ENCODE measurements around the gene WDR81. TPM values are rescaled to one million over a fixed set of nuclear protein-coding genes. Genes with fewer than 3 reads are reported as not detected.

Gene WDR81
- total RNA-seq, 1 experiment from 2014 or later, result 17.3 TPM

DNA sequence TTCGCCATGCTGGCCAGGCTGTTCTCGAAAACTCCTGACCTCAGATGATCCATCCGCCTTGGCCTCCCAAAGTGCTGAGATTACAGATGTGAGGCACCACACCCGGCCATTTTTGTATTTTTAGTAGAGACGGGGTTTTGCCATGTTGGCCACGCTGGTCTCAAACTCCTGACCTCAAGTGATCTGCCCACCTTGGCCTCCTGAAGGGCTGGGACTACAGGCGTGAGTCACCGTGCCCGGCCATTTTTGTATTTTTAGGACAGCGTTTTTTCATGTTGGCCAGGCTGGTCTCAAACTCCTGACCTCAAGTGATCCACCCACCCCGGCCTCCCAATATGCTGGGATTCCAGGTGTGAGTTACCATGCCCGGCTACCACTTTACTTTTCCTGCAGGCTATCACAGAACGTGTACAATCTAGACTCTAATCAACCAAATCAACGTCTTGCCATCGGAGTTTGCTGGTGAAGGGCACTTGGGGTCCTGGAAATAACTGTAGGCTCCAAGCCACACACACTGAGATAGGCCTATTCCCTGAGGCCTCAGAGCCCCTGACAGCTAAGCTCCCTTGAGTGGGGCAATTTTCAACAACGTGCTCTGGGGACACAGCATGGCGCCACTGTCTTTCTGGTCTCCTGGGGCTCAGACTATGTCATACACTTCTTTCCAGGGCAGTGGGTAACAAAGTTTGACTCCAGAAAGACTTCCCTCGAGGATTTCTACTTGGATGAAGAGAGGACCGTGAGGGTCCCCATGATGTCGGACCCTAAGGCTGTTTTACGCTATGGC lies 50.1 kb downstream of the WDR81 start:
- ChIA-PET RAD21 (ENCODE audit: low non-redundant PET in 1 of 2, low total read pairs in 2 of 2, uncharacterized antibody in 2 of 2, unreplicated experiment in 2 of 2) (no interaction called here), CTCF (no interaction called here), POLR2A (interaction anchor here (1.1 to 1.3 kb wide), 2 partner anchors 28 to 58 kb away, joined by 3 to 4 read pairs; no protein-coding TSS in a partner anchor)
- Histone ChIP-seq H2AFZ (ENCODE audit: low read depth, low read length, poor library complexity, severe bottlenecking) (no peak overlapping the region), H3K27me3 (ENCODE audit: insufficient read depth, low read length) (no peaks in the 10 kb centered on the region), H3K9ac (ENCODE audit: low read length) (no peak overlapping the region), H3K27ac (ENCODE audit: low read depth, low read length) (no peak overlapping the region), H3K36me3 (ENCODE audit: control insufficient read depth in 1 of 2, insufficient read depth in 2 of 2, low read length in 2 of 2) (peaks cover 3 to 9% of the 10 kb centered on the region in 2 experiments; a peak in 3 of 4 replicates), H3K4me1 (ENCODE audit: control insufficient read depth in 1 of 2, insufficient read depth in 2 of 2, low read length in 2 of 2) (no peaks in the 10 kb centered on the region), H3K9me2 (ENCODE audit: insufficient read depth) (no peaks in the 10 kb centered on the region), H3K79me2 (ENCODE audit: insufficient read depth, low read length) (no peaks in the 10 kb centered on the region), H3K9me3 (ENCODE audit: control insufficient read depth in 1 of 2, insufficient read depth in 1 of 2, low read depth in 1 of 2, low read length in 2 of 2) (no peaks in the 10 kb centered on the region), H4K20me1 (ENCODE audit: insufficient read depth) (no peaks in the 10 kb centered on the region), H3K4me3 (replicated peaks in 1 of 2; ENCODE audit: low read depth in 1 of 2, low read length in 2 of 2) (no peak overlapping the region), H3K4me2 (ENCODE audit: low read length) (no peak overlapping the region)
- intact Hi-C loops (cut with micrococcal nuclease), result no loop called here
- ATAC-seq, result no peak
- no TSS peak for BruUV-seq (replicated peaks)
- no peak for DNase-seq (ENCODE audit: low read depth, low spot score)
- TF ChIP-seq EZH2phosphoT487 (IDR thresholded peaks at IDR 0.05; ENCODE audit: borderline replicate concordance) (no peak), FOSL1 (IDR thresholded peaks at IDR 0.05; ENCODE audit: low read depth) (no peak), ATF3 (IDR thresholded peaks at IDR 0.05) (no peak), ZNF274 (IDR thresholded peaks at IDR 0.05; ENCODE audit: low read depth, low read length) (no peak), POLR2AphosphoS5 (IDR thresholded peaks at IDR 0.05; ENCODE audit: low read depth, low read length) (no peak), POLR2A (IDR thresholded peaks at IDR 0.05; ENCODE audit: borderline replicate concordance, extremely low read depth, insufficient read depth, insufficient read length) (no peak), ZFX (IDR thresholded peaks at IDR 0.05) (no peak), EZH2 (IDR thresholded peaks at IDR 0.05) (no peak), RAD21 (IDR thresholded peaks at IDR 0.05; ENCODE audit: low read depth) (no peak), CEBPB (IDR thresholded peaks at IDR 0.05; ENCODE audit: low read depth) (no peak), SRF (IDR thresholded peaks at IDR 0.05; ENCODE audit: low read depth) (no peak), CBX3 (IDR thresholded peaks at IDR 0.05; ENCODE audit: low read depth) (no peak), SIN3A (IDR thresholded peaks at IDR 0.05; ENCODE audit: low read depth) (no peak)
- TF ChIP-seq, protein P1, sequence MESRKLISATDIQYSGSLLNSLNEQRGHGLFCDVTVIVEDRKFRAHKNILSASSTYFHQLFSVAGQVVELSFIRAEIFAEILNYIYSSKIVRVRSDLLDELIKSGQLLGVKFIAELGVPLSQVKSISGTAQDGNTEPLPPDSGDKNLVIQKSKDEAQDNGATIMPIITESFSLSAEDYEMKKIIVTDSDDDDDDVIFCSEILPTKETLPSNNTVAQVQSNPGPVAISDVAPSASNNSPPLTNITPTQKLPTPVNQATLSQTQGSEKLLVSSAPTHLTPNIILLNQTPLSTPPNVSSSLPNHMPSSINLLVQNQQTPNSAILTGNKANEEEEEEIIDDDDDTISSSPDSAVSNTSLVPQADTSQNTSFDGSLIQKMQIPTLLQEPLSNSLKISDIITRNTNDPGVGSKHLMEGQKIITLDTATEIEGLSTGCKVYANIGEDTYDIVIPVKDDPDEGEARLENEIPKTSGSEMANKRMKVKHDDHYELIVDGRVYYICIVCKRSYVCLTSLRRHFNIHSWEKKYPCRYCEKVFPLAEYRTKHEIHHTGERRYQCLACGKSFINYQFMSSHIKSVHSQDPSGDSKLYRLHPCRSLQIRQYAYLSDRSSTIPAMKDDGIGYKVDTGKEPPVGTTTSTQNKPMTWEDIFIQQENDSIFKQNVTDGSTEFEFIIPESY (IDR thresholded peaks at IDR 0.05; ENCODE audit: extremely low read depth, insufficient replicate concordance, low read length), result no peak
- TF ChIP-seq, protein P2, sequence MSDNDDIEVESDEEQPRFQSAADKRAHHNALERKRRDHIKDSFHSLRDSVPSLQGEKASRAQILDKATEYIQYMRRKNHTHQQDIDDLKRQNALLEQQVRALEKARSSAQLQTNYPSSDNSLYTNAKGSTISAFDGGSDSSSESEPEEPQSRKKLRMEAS (IDR thresholded peaks at IDR 0.05), result no peak
